Psoas muscle (tissue), 8 donors: ENCODE data around the gene SYT1. TPM values are rescaled to one million over a fixed set of nuclear protein-coding genes. Genes with fewer than 3 reads are reported as not detected.

Experiments
- ATAC-seq, 4 donors: fragments of 200-7000 bp; cut with Tn5 transposase; one replicate each; pipeline ENCODE4 v1.9.1; 2020; ENCODE audit warnings: moderate library complexity in 3 of 4, mild to moderate bottlenecking in 2 of 4
- DNase-seq, 2 donors: peaks; one replicate each; pipeline ENCODE4 v3.0.0-alpha.2; 2020
- H3K27ac ChIP-seq: fragments of 200-600 bp; one replicate; pipeline ENCODE4 v1.8.0; 2022
- H3K27me3 ChIP-seq, 3 donors: fragments of 200-600 bp in 1 of 3; one replicate each; pipeline versions ENCODE4 v1.6.1 to v1.8.0; 2013 to 2022; ENCODE audit warnings: low read length in 2 of 3, mild to moderate bottlenecking in 2 of 3, moderate library complexity in 1 of 3; ENCODE audit not compliant: insufficient read depth in 3 of 3
- H3K36me3 ChIP-seq, 2 donors: fragments of 200-600 bp in 1 of 2; one replicate each; pipeline versions ENCODE4 v1.6.1 to v1.8.0; 2013 to 2022; ENCODE audit warnings: low read depth in 1 of 2, mild to moderate bottlenecking in 1 of 2, moderate library complexity in 1 of 2; ENCODE audit not compliant: insufficient read depth in 1 of 2
- H3K4me1 ChIP-seq: fragments of 200-600 bp; one replicate; pipeline ENCODE4 v1.8.0; 2022
- H3K4me3 ChIP-seq: fragments of 200-600 bp; one replicate; pipeline ENCODE4 v1.8.0; 2022; ENCODE audit warnings: mild to moderate bottlenecking
- H3K9me3 ChIP-seq: fragments of 200-600 bp; one replicate; pipeline ENCODE4 v1.8.0; 2022
- whole genome bisulfite sequencing, 3 donors: extraction: QIAGEN DNeasy Blood & Tissue Kit; methylation state at CpG; one replicate each; pipeline versions ENCODE4 v1.1.6 to v1.1.7; 2013; 5-methylcytosine and 5-hydroxymethylcytosine counted together
- intact Hi-C, 2 donors: fragments of 100-400 bp; cut with DNase I; formaldehyde crosslinking; loops; one replicate each; pipeline versions ENCODE4 v1.11.0 to v1.14.2; 2022
- polyA plus RNA-seq, 3 donors: library from polyadenylated mRNA; stranded (reverse); fragments of 200-250 nt; gene quantifications; one replicate each; pipeline ENCODE4 v1.2.3, GENCODE V29; 2013
- total RNA-seq, 4 donors: library from RNA; stranded (reverse); fragmentation: NEBNext Ultra II Directional in 2 of 4; extraction: Animal tissue kit (Norgen Biotek cat#: 25700) in 2 of 4; gene quantifications; one replicate each; pipeline versions ENCODE4 v1.2.1 to v1.2.4, GENCODE V29; 2021 to 2023
- TF ChIP-seq, protein P1 (sequence below): fragments of 200-600 bp; IDR thresholded peaks from one replicate; pipeline ENCODE4 v1.8.0; 2022; ENCODE audit warnings: antibody characterized with exemption
- donor health status: healthy with polysubstance abuse.
- donor health status: DM: no; HTN: no; CAD: no; lungs with moderate emphysema.
- donor health status: Bipolar disorder and iron deficiency.
- donor health status: healthy.
- donor health status: DM: yes; HTN: yes; CAD: no.
- donor health status: DM: no; HTN: no; CAD: no.
- donor health status: DM: no; HTN: no; CAD: no.
- donor health status: DM: yes; HTN: yes; CAD: no.

The SYT1 gene
- total and polyA plus RNA-seq, 7 donors, result 0.05 to 0.34 (median 0.14) TPM; not detected in 2

DNA sequence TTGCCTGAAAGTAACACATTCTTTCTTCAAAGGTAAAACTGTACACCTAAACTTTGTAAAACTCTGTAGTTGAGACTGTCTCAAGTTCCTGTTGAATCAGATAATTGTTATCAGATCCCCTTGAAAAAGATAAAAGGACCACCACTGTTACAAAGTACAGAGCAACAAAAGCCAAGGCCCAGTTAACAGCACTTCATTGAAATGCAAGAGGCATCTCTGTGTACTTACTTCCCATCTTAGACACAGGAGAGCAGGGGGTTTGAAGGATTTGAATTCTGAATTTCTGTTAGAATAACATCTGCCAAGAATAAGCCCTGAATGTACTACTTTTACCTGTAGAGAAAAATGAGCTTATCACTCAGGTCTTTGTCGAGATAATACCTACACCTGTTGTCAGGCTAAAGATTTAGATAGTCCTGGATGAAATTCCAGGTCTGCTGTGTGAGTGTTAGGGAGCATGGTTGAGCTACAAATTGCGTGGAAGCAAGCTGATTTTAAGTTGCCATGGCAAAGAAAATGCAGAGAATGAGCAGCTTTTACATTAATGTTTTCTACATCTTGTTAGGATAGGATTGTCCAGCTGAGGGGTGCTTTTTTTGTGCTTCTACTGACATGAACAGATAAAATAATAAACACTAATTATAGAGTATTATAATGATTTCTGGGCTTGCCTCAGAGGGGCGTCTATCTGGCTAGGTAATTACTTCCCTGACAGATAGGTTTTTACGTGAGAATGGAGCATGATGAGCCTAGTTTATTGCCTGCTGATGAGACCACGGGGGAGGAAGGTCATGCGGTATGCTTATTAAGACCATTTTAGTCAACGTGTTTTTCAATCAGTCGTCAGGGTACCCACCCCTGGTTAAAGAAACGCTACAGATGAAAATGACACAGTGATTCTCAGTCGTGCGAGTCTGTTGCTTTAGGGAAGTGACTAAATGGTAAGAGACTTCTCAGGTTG is 517.0 kb downstream of the SYT1 start:
- 32 to 43% (median 38%) methylated on average over 11 of the region's 11 CpGs for WGBS, 3 donors
- intact Hi-C loops, result no loop called here
- Histone ChIP-seq H3K27ac (no peak overlapping the region), H3K36me3 (no peaks in the 10 kb centered on the region), H3K9me3 (no peaks in the 10 kb centered on the region), H3K4me1 (no peaks in the 10 kb centered on the region), H3K4me3 (no peak overlapping the region), H3K27me3 (no peaks in the 10 kb centered on the region)
- TF ChIP-seq, protein P1, sequence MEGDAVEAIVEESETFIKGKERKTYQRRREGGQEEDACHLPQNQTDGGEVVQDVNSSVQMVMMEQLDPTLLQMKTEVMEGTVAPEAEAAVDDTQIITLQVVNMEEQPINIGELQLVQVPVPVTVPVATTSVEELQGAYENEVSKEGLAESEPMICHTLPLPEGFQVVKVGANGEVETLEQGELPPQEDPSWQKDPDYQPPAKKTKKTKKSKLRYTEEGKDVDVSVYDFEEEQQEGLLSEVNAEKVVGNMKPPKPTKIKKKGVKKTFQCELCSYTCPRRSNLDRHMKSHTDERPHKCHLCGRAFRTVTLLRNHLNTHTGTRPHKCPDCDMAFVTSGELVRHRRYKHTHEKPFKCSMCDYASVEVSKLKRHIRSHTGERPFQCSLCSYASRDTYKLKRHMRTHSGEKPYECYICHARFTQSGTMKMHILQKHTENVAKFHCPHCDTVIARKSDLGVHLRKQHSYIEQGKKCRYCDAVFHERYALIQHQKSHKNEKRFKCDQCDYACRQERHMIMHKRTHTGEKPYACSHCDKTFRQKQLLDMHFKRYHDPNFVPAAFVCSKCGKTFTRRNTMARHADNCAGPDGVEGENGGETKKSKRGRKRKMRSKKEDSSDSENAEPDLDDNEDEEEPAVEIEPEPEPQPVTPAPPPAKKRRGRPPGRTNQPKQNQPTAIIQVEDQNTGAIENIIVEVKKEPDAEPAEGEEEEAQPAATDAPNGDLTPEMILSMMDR, result no peak
- DNase-seq, result no peak
- ATAC-seq, result no peak

- Histone ChIP-seq H3K27me3 (no peaks in the 10 kb centered on the region), H3K36me3 (no peaks in the 10 kb centered on the region), H3K9me3 (no peaks in the 10 kb centered on the region), H3K27ac (no peak overlapping the region), H3K4me1 (no peaks in the 10 kb centered on the region), H3K4me3 (no peak overlapping the region)
- intact Hi-C loops, result no loop called here
- TF ChIP-seq, protein P1, result no peak
- 69 to 81% (median 79%) methylated on average over 4 of the region's 4 CpGs for WGBS, 3 donors
- ATAC-seq (no peak), DNase-seq (no peak)
Observed at GRCh38 chr12:79384551-79384950, 520.0 kb downstream of the SYT1 start.

- H3K4me3 ChIP-seq, result no peak overlapping the region
- H3K27ac ChIP-seq, result no peak overlapping the region
- intact Hi-C loops, result no loop called here
- 70 to 78% (median 71%) methylated on average over 1 of the region's 1 CpG for WGBS, 3 donors
- ATAC-seq, result no peak
- no peaks in the 10 kb centered on the region for H3K36me3 ChIP-seq
- TF ChIP-seq, protein P1, result no peak
- H3K4me1 ChIP-seq, result no peaks in the 10 kb centered on the region
- DNase-seq, result no peak
- no peaks in the 10 kb centered on the region for H3K9me3 ChIP-seq
- no peaks in the 10 kb centered on the region for H3K27me3 ChIP-seq
Observed at GRCh38 chr12:79388011-79388410, 523.4 kb downstream of the SYT1 start.

DNA sequence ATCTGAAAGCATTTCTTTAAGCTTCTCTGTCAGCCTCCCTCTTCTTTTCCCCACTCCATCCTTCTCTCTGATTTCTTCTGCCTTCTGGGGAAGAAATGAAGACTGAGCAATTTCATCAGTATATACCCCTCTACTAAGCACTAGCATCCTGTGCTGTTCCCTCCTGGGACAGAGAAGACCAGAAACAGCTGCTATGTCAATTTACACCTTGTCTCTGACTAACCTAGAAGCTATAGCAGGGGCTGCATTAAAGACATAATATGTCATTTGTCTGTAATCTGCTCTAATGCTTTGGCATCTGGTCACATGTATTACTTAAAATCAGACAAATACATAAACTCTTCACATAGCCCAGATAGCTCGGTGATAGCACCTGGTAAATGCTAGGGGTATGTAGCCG is 529.3 kb downstream of the SYT1 start:
- intact Hi-C loops, result no loop called here
- Histone ChIP-seq H3K9me3 (no peaks in the 10 kb centered on the region), H3K27me3 (no peaks in the 10 kb centered on the region), H3K4me1 (no peaks in the 10 kb centered on the region), H3K36me3 (no peaks in the 10 kb centered on the region), H3K4me3 (no peak overlapping the region), H3K27ac (no peak overlapping the region)
- TF ChIP-seq, protein P1, result no peak
- 77 to 92% (median 83%) methylated on average over 2 of the region's 2 CpGs for WGBS, 3 donors
- ATAC-seq (no peak), DNase-seq (no peak)
